ENCODE data around the gene NHS. TPM values are rescaled to one million over a fixed set of nuclear protein-coding genes. Genes with fewer than 3 reads are reported as not detected.

The NHS gene
- total RNA-seq, 1 donor from 2014 or later: 8.3 TPM

GRCh38 chrX:17527135-17527701, 152.2 kb downstream of the NHS start:
- H3K36me3 ChIP-seq: no peaks in the 10 kb centered on the region
- no peaks in the 10 kb centered on the region for H3K9me3 ChIP-seq
- H3K4me3 ChIP-seq: no peak overlapping the region
- H3K27ac ChIP-seq: no peak overlapping the region
- DNase-seq (ENCODE audit: extremely low spot score in 2 of 2): no peak
- peaks cover 7% of the 10 kb centered on the region for H3K4me1 ChIP-seq
- no peaks in the 10 kb centered on the region for H3K27me3 ChIP-seq
- TF ChIP-seq CTCF (IDR thresholded peaks at IDR 0.05): no peak
- no peak for TF ChIP-seq POLR2A (IDR thresholded peaks at IDR 0.05)
- TF ChIP-seq POLR2AphosphoS5 (IDR thresholded peaks at IDR 0.05; ENCODE audit: insufficient read depth in 1 of 2, low read depth in 1 of 2): no peak
- intact Hi-C loops (cut with DNase I): no loop called here

GRCh38 chrX:17527922-17528321, 152.9 kb downstream of the NHS start:
- TF ChIP-seq POLR2A (IDR thresholded peaks at IDR 0.05) (no peak), POLR2AphosphoS5 (IDR thresholded peaks at IDR 0.05; ENCODE audit: insufficient read depth in 1 of 2, low read depth in 1 of 2) (no peak), CTCF (IDR thresholded peaks at IDR 0.05) (no peak)

GRCh38 chrX:17529151-17529745, 154.2 kb downstream of the NHS start:
- Histone ChIP-seq H3K4me3 (no peak overlapping the region), H3K36me3 (no peaks in the 10 kb centered on the region), H3K4me1 (peaks cover 7% of the 10 kb centered on the region), H3K9me3 (no peaks in the 10 kb centered on the region), H3K27ac (no peak overlapping the region), H3K27me3 (no peaks in the 10 kb centered on the region)
- DNase-seq (ENCODE audit: extremely low spot score in 2 of 2): no peak
- TF ChIP-seq CTCF (IDR thresholded peaks at IDR 0.05) (no peak), POLR2AphosphoS5 (IDR thresholded peaks at IDR 0.05; ENCODE audit: insufficient read depth in 1 of 2, low read depth in 1 of 2) (no peak), POLR2A (IDR thresholded peaks at IDR 0.05) (no peak)
- intact Hi-C loops (cut with DNase I): no loop called here

More at GRCh38 chrX:17527922-17528321, 152.9 kb downstream of the NHS start:
- intact Hi-C loops (cut with DNase I): no loop called here
- H3K36me3 ChIP-seq: no peaks in the 10 kb centered on the region
- H3K9me3 ChIP-seq: no peaks in the 10 kb centered on the region
- no peak overlapping the region for H3K4me3 ChIP-seq
- DNase-seq (ENCODE audit: extremely low spot score in 2 of 2): no peak
- H3K4me1 ChIP-seq: peaks cover 7% of the 10 kb centered on the region
- no peaks in the 10 kb centered on the region for H3K27me3 ChIP-seq
- no peak overlapping the region for H3K27ac ChIP-seq

- intact Hi-C loops (cut with DNase I): no loop called here
- no peaks in the 10 kb centered on the region for H3K27me3 ChIP-seq
- TF ChIP-seq POLR2A (IDR thresholded peaks at IDR 0.05): no peak
- no peak for TF ChIP-seq CTCF (IDR thresholded peaks at IDR 0.05)
- no peak for TF ChIP-seq POLR2AphosphoS5 (IDR thresholded peaks at IDR 0.05; ENCODE audit: insufficient read depth in 1 of 2, low read depth in 1 of 2)
- no peak overlapping the region for H3K4me3 ChIP-seq
- no peaks in the 10 kb centered on the region for H3K36me3 ChIP-seq
- H3K9me3 ChIP-seq: no peaks in the 10 kb centered on the region
- no peak overlapping the region for H3K27ac ChIP-seq
- DNase-seq (ENCODE audit: extremely low spot score in 2 of 2): no peak
- peaks cover 7% of the 10 kb centered on the region for H3K4me1 ChIP-seq
These were observed 156.5 kb downstream of the NHS start for GRCh38 chrX:17531500-17531899.

- Histone ChIP-seq H3K36me3 (no peaks in the 10 kb centered on the region), H3K4me3 (no peak overlapping the region), H3K4me1 (peaks cover 6% of the 10 kb centered on the region), H3K9me3 (no peaks in the 10 kb centered on the region), H3K27me3 (no peaks in the 10 kb centered on the region), H3K27ac (no peak overlapping the region)
- intact Hi-C loops (cut with DNase I): no loop called here
- TF ChIP-seq POLR2A (IDR thresholded peaks at IDR 0.05) (no peak), POLR2AphosphoS5 (IDR thresholded peaks at IDR 0.05; ENCODE audit: insufficient read depth in 1 of 2, low read depth in 1 of 2) (no peak), CTCF (IDR thresholded peaks at IDR 0.05) (no peak)
- DNase-seq (ENCODE audit: extremely low spot score in 2 of 2): no peak
These were observed 160.2 kb downstream of the NHS start for GRCh38 chrX:17535229-17535628.

Measured in vagina (tissue), 2 donors.